ENCODE data around the gene ACSL6.

ACSL6 gene

DNA sequence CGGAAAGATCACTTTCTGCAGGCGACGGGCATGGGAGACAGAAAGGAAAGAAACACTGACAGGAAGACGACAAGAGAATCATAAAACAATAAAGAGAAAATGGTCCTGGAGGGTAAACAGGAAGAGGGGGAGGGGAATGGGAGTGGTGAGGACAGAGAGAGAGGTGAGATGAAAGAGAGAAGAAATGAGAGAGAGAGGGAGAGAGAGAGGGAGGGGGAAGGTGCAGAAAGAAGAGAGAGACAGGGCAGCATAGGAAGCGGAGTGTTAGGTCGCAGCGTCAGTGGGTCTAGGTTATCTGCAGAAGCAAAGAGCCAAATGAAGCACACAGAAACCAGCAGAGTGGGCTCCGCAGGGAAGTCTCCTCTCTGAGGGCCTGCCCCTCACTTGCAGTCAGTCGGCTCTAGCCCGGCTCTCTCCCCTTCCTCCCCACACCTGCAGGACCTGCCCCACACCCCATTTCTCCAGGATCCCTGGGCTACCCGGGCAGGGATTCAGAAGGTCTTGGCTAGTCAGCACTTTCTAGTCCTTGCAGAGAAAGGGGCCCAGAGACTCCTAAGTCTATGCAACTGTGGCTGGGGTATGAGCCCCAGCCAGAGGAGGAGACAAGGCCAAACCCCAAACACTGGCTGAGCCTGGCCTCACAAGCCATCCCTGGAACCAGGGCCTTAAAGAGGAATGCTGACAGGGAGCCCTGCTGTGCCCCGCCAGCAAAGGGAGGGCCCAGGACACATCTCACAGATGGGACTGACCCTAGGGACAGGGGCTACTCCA is 36.3 kb downstream of the ACSL6 start:
- no peak for DNase-seq

DNA sequence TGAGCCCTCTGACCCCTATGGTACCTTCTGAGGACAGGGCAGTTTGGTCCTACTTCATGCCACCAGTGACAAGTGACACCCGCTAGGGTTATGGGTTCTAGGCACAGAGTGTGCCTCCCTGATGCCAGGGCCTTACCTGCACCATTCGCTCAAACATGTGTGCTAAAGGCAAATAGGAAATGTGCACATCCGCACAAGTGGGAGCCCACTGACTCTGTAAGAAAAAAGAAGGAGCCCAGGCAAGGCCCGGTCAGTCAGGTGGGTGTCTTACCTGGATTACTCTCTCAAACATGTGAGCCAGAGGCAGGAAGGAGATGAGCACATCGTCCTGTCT is 36.9 kb downstream of the ACSL6 start:
- DNase-seq: no peak

- DNase-seq: no peak
Measured at GRCh38 chr5:131974016-131974415, 37.4 kb downstream of the ACSL6 start.

DNA sequence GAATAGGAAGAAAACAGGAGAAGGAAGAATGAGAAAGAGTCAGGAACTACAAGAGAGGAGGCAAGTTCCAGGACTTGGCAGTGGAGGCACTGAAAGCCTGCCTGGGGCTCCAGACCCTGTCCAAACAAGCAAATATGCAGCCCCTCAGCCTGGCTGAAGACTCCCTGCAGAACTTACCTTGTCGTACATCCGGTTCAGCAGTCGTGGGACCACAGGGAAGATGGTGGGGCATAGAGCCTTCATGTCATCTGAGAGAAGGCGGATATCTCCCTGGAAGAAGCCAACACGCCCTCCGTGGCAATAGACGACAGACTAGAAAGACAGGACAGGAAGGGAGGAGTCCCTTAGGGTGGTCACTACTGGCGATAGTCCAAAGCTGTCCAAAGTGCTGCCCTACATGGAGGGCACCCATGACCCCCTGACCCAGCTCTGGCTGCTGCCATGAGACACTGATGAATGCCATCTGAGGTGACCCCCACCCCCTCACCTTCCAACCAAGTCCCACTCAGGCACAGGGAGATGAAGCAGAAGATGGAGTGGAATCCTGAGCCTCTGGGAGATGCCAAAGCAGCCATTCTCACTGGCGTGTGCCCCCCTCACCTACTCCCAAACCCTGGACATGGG is 38.3 kb downstream of the ACSL6 start:
- DNase-seq: no peak

DNA sequence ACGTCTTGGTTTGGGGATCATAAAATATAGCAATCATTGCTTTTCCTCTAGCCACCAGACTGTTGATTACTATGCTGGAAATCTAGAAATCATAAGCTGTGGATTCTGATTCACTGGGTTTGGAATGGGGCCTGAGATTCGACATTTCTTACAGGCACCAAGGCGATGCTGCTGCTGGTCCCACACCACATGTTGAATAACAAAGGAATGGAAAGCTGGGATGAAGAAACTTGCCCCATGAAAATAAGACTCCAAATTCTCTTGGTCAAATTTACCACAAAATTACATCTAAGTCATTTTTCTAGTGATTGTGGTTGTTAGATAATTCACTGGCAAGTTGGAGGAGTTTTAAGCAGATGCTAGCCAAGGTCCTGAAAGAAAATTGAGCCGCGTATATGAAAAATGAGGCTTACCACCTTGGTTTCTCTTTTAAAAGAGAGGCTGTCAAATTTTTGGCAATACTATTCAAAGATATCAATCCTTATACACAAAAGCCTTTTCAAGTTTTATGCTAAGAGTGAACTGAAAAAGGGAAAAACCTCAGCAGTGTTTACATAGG is 43.0 kb downstream of the ACSL6 start:
- no peak for DNase-seq

DNA sequence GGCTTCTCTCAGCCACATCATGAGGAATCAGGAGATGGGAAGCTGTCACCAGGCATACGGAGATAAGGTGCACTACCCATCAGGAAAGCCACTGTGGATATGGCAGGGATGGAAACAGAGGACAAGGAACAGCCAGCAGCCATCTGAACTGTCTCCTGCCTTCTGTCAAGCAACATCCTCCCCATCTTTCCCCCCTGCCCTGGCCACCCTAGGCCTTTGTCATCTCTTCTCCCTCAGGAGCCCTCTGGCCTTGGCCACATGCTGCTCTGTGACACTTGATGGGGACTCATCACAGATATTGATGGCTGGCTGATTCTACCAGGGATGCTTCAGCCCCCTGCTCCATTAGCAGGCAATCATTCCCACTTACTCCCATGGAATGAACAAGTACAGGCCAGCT is 44.9 kb downstream of the ACSL6 start:
- DNase-seq: no peak

DNA sequence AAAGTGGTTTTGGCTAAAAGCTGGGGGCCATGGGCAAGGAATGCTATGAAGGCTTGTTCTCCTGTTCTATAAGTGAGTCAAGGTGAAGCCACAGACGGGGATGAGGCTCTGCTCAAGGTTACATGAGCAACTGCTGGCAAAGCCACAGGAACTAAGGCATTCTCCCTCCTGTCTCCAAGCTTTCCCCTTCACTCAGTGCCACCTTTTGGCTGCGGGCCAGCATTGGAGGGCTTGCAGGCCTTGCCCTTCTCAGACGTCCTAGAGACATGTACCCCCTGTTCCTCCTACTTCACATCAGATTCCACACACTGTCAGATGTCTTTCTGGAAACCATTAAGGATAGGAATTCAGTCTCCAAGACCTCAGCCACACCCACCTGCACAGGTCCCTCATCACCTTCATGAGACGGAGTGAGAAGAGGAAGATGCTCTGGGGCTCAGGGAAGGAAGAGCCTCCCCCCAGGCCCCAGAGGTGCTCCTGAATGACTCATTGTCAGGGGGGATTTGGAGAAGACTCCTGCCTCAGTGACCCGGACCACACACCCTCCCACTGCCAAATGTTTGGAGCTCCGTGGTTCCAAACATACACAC is 45.5 kb downstream of the ACSL6 start:
- DNase-seq: no peak

DNA sequence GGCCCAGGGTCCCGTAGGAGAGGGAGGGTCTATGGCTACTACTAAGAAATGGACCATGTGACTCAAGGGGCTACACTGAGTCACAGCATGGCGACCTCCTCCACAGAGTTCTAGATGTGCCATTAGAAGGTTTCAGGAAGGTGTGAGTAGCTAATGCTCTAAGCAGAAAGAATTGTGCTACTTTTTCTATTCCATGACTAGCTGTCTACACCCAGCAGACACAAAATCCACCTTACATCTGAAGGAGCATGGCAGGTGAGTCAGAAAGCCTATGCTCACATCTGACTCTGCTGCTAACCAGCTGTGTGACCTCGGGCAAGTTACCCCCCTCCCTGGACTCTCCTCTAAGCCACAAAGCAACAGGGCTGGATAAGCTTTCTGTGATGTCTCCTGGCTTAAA is 51.6 kb downstream of the ACSL6 start:
- DNase-seq: no peak

GRCh38 chr5:131959136-131959535 is 52.3 kb downstream of the ACSL6 start:
- no peak for DNase-seq

GRCh38 chr5:131957721-131958441 is 53.6 kb downstream of the ACSL6 start:
- no peak for DNase-seq

DNA sequence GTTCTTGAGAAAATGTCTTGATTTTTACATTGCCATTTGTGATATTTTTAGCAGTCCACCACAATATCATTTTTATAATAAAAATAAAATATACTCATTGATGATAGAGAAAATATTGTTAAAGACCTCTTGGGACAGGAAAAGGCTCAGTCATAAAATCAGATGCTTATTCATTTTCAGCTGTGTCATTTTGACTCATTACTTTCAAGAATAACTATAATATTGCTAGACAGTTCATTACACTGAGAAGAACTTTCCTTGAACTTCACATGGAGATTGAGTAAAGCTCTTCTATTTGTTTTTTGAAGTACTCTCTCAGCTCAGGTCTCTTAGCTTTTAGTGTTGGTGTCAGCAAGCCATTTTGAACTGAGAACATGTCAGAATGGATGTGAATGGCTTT is 57.5 kb downstream of the ACSL6 start:
- no peak for DNase-seq

- DNase-seq: no peak
Measured at GRCh38 chr5:131952301-131952857, 59.1 kb downstream of the ACSL6 start.

GRCh38 chr5:131950706-131951105 is 60.8 kb downstream of the ACSL6 start:
- DNase-seq: no peak

DNA sequence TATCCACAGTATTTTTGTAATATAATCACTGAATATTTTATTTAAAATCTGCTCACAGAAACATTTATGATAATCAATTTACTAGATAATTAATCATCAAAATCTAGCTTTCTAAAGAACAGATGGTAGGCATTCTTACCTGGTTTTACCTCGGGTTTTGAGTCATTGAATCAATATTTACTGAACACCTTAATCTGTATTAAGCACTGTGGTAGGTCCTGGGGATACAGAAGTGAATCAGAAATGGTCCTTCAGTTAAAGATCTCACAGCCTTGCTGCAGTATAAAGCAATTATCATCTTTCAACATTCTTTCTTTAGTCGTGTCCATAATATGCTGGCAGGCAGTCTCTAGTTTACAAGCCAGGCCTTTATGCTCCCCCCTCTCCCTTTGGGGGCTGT is 64.0 kb downstream of the ACSL6 start:
- DNase-seq: no peak

GRCh38 chr5:131945551-131946168 is 65.8 kb downstream of the ACSL6 start, which contains the start of gene MEIKIN:
Gene MEIKIN (minus strand): TSS chr5:131945663. CDS start chr5:131945505, 158 bp downstream.
- no peak for DNase-seq

DNA sequence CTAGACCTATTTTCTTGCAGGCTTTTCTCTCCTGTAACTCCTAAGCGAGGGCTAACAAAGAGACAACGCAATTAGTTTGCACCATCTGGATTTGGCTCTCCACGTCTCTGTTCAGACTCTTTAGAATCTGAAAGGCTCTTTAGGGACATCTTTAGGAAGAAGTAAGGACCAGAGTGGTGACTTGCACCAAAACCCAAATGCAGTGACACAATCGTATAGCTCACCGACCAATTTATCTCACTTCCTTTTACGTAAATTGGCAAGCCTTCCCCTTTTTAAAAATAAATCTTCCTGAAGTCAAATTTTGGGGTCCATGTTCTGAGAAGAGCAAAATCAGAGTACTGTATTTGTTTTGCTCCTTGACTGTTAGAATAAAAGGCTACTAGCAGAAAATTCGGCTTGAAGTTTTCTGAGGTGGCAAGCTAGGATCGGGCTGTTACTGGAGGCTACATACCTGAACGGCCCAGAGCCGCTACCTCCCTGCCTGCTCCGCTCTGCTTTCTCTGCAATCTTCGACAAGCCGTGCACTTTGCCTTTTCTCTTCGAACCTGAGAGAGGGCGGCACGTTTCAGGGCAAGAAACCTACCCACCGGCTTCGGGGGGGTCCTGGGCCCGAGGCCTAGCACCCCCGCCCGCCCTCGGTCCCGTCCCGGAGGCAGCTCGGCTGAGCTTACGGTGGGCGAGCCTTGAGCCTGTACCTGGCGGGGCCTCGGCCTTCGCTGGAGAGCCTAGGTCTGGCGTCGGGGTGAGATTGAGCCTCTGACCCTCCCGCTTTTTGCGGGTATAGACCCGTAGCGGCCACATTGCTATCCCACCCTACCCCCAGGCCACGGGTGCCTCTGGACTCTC is 66.5 kb downstream of the ACSL6 start:
- DNase-seq: no peak

GRCh38 chr5:131943916-131944315 is 67.5 kb downstream of the ACSL6 start:
- no peak for DNase-seq

- DNase-seq: no peak
Measured at GRCh38 chr5:131942016-131942415, 69.4 kb downstream of the ACSL6 start.

GRCh38 chr5:131939690-131940345 is 71.6 kb downstream of the ACSL6 start:
- no peak for DNase-seq

DNA sequence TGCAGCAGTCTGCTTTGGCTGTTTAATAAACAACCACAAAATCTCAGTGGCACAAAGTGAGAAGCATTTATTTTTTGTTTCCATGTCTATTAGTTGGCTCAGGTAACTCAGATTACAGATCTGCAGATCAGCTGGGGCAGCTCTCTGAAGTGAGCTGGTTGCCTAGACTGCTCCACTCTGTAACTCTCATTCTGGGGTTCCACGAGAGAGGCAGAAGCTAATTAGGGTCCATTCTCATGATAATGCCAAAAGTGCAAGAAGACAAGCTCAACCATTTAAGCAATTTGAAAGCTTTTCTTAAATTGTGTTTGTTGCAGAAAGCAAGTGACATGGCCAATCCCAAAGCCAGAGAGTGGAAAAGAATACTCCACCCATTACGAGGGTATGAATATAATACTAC is 79.2 kb downstream of the ACSL6 start:
- DNase-seq: no peak

- no peak for DNase-seq
Measured at GRCh38 chr5:131928957-131929356, 82.5 kb downstream of the ACSL6 start.
